Panc1 (cell line): ENCODE results near the gene AHCY.

Experiments used
- SIN3A ChIP-seq: IDR thresholded peaks from 2 replicates; pipeline ENCODE4 v1.6.1; 2012; ENCODE audit warnings: low read depth, mild to moderate bottlenecking, low read length, moderate library complexity, borderline replicate concordance; ENCODE audit not compliant: insufficient read depth
- TF ChIP-seq, protein P1 (sequence below): fragments of 450-650 bp; IDR thresholded peaks from 2 replicates; pipeline ENCODE4 v1.5.1; 2017; ENCODE audit warnings: mild to moderate bottlenecking
- TF ChIP-seq, protein P2 (sequence below), 2 experiments: IDR thresholded peaks; 2 replicates each; pipeline ENCODE4 v1.6.1; 2011 to 2012; ENCODE audit warnings: low read depth in 2 of 2, control low read depth in 1 of 2, low read length in 1 of 2, mild to moderate bottlenecking in 1 of 2, moderate library complexity in 1 of 2; ENCODE audit not compliant: insufficient read depth in 1 of 2

DNA sequence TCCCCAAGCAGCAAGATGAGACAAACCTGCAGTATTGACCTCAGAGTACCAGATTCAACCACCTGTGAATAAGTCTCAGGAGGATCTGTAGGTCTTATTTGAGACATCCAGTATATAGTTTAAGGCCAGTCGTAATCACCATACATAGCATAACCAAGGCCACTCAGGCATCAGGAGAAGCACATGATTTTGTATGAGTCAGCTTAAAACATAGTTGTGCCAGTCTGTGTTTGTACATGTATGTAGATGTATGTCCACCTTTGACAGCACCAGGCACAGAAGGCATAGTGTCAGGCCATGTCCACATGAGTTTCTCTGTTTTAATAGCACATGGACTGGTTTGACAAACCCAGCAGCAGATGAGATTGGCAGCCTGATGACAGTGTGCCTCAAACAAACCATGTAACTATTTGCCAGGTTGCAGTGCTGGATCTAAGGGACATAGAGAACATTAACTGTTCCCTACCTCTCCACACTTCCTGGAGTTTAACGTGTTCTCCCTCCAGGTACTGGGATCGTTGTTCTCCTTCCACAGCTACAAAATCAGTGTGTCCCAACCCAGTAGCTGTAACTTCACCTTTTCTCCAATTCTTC lies 70.6 kb downstream of the AHCY start:
- TF ChIP-seq, protein P1, sequence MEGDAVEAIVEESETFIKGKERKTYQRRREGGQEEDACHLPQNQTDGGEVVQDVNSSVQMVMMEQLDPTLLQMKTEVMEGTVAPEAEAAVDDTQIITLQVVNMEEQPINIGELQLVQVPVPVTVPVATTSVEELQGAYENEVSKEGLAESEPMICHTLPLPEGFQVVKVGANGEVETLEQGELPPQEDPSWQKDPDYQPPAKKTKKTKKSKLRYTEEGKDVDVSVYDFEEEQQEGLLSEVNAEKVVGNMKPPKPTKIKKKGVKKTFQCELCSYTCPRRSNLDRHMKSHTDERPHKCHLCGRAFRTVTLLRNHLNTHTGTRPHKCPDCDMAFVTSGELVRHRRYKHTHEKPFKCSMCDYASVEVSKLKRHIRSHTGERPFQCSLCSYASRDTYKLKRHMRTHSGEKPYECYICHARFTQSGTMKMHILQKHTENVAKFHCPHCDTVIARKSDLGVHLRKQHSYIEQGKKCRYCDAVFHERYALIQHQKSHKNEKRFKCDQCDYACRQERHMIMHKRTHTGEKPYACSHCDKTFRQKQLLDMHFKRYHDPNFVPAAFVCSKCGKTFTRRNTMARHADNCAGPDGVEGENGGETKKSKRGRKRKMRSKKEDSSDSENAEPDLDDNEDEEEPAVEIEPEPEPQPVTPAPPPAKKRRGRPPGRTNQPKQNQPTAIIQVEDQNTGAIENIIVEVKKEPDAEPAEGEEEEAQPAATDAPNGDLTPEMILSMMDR, result no peak
- TF ChIP-seq, protein P2, sequence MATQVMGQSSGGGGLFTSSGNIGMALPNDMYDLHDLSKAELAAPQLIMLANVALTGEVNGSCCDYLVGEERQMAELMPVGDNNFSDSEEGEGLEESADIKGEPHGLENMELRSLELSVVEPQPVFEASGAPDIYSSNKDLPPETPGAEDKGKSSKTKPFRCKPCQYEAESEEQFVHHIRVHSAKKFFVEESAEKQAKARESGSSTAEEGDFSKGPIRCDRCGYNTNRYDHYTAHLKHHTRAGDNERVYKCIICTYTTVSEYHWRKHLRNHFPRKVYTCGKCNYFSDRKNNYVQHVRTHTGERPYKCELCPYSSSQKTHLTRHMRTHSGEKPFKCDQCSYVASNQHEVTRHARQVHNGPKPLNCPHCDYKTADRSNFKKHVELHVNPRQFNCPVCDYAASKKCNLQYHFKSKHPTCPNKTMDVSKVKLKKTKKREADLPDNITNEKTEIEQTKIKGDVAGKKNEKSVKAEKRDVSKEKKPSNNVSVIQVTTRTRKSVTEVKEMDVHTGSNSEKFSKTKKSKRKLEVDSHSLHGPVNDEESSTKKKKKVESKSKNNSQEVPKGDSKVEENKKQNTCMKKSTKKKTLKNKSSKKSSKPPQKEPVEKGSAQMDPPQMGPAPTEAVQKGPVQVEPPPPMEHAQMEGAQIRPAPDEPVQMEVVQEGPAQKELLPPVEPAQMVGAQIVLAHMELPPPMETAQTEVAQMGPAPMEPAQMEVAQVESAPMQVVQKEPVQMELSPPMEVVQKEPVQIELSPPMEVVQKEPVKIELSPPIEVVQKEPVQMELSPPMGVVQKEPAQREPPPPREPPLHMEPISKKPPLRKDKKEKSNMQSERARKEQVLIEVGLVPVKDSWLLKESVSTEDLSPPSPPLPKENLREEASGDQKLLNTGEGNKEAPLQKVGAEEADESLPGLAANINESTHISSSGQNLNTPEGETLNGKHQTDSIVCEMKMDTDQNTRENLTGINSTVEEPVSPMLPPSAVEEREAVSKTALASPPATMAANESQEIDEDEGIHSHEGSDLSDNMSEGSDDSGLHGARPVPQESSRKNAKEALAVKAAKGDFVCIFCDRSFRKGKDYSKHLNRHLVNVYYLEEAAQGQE (IDR thresholded peaks at IDR 0.05; ENCODE audit: insufficient read depth in 1 of 2, low read depth in 2 of 2, low read length in 1 of 2), result no peak
- no peak for TF ChIP-seq SIN3A
